Measurements from ENCODE around the gene RASSF10. TPM values are rescaled to one million over a fixed set of nuclear protein-coding genes. Genes with fewer than 3 reads are reported as not detected.

The RASSF10 gene
- total RNA-seq, 1 experiment from 2014 or later, result 3.2 TPM

GRCh38 chr11:12998336-12998735, 10.8 kb upstream of the RASSF10 start (continued):
- TF ChIP-seq FOXP4 (CRISPR knock-in tag; IDR thresholded peaks at IDR 0.05), result no peak
- no peak for TF ChIP-seq NFATC4 (CRISPR knock-in tag; IDR thresholded peaks at IDR 0.05)
- no peak for TF ChIP-seq ARID4B (CRISPR knock-in tag; IDR thresholded peaks at IDR 0.05; ENCODE audit: borderline replicate concordance)
- no peak for TF ChIP-seq TP53 (CRISPR knock-in tag; IDR thresholded peaks at IDR 0.05)
- TF ChIP-seq, protein P1, sequence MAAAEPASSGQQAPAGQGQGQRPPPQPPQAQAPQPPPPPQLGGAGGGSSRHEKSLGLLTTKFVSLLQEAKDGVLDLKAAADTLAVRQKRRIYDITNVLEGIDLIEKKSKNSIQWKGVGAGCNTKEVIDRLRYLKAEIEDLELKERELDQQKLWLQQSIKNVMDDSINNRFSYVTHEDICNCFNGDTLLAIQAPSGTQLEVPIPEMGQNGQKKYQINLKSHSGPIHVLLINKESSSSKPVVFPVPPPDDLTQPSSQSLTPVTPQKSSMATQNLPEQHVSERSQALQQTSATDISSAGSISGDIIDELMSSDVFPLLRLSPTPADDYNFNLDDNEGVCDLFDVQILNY (CRISPR knock-in tag; IDR thresholded peaks at IDR 0.05), result no peak
- no peak for TF ChIP-seq USF2 (CRISPR knock-in tag; IDR thresholded peaks at IDR 0.05)
- no peak for TF ChIP-seq ZNF512 (CRISPR knock-in tag; IDR thresholded peaks at IDR 0.05; ENCODE audit: borderline replicate concordance)
- TF ChIP-seq E2F1 (CRISPR knock-in tag; IDR thresholded peaks at IDR 0.05), result no peak
- TF ChIP-seq, protein P2, sequence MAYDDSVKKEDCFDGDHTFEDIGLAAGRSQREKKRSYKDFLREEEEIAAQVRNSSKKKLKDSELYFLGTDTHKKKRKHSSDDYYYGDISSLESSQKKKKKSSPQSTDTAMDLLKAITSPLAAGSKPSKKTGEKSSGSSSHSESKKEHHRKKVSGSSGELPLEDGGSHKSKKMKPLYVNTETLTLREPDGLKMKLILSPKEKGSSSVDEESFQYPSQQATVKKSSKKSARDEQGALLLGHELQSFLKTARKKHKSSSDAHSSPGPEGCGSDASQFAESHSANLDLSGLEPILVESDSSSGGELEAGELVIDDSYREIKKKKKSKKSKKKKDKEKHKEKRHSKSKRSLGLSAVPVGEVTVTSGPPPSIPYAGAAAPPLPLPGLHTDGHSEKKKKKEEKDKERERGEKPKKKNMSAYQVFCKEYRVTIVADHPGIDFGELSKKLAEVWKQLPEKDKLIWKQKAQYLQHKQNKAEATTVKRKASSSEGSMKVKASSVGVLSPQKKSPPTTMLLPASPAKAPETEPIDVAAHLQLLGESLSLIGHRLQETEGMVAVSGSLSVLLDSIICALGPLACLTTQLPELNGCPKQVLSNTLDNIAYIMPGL (CRISPR knock-in tag; IDR thresholded peaks at IDR 0.05), result no peak
- no peak for TF ChIP-seq PRDM15 (CRISPR knock-in tag; IDR thresholded peaks at IDR 0.05)
